ENCODE data around the gene DPYSL3. TPM values are rescaled to one million over a fixed set of nuclear protein-coding genes. Genes with fewer than 3 reads are reported as not detected.

Gene DPYSL3
- total RNA-seq, 1 donor from 2014 or later, result 1.6 TPM

DNA sequence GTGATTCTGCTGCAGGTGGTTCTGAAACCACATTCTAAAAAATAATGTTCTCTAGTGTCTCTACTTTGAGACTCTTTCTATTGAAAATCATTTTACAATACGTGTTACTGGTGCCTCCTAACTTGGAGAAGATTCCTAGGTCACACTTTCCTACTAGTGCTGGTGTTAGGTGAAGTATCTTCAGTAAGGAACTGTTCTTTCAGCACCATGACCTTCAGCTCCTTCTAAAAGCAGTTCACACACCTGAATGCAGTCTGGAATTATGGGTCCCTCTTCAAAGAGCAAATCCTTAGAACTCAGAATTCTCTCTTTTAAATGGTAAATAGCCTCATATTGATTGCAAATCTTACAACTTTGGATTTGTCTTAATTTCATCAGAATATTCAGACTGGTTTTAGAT lies 10.6 kb upstream of the DPYSL3 start:
- H3K4me3 ChIP-seq (ENCODE audit: low read depth, low read length), result no peak overlapping the region

DNA sequence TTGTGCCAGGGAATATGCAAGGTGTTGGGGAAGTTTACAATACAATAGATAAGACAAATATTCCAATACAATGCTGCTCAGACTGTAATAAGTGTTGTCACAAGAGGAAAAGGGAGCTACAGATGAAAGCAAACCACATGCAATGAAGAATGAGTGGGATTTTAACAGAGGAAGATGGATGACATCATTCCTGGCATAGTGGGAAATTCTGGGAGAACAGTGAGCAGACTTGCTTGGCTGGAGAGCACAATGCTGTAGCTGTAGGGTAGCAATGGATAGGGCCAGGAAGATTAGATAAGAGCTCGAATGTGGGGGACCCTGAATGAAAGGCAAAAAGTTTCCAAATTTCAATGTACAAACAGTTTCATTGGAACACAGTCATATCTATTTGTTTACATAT lies 9.5 kb upstream of the DPYSL3 start:
- TF ChIP-seq, protein P1, sequence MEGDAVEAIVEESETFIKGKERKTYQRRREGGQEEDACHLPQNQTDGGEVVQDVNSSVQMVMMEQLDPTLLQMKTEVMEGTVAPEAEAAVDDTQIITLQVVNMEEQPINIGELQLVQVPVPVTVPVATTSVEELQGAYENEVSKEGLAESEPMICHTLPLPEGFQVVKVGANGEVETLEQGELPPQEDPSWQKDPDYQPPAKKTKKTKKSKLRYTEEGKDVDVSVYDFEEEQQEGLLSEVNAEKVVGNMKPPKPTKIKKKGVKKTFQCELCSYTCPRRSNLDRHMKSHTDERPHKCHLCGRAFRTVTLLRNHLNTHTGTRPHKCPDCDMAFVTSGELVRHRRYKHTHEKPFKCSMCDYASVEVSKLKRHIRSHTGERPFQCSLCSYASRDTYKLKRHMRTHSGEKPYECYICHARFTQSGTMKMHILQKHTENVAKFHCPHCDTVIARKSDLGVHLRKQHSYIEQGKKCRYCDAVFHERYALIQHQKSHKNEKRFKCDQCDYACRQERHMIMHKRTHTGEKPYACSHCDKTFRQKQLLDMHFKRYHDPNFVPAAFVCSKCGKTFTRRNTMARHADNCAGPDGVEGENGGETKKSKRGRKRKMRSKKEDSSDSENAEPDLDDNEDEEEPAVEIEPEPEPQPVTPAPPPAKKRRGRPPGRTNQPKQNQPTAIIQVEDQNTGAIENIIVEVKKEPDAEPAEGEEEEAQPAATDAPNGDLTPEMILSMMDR (IDR thresholded peaks at IDR 0.05; ENCODE audit: insufficient read depth, low read length, severe bottlenecking), result no peak
- H3K27me3 ChIP-seq (ENCODE audit: control insufficient read depth, insufficient read depth, low read length), result no peaks in the 10 kb centered on the region
- no peak overlapping the region for H3K4me3 ChIP-seq (ENCODE audit: low read depth, low read length)
- DNase-seq (ENCODE audit: low read depth) (no peak), FAIRE-seq (no peak)
- no peaks in the 10 kb centered on the region for H3K36me3 ChIP-seq (ENCODE audit: control insufficient read depth, insufficient read depth, low read length)

More for the DNA sequence above, 10.6 kb upstream of the DPYSL3 start:
- no peaks in the 10 kb centered on the region for H3K27me3 ChIP-seq (ENCODE audit: control insufficient read depth, insufficient read depth, low read length)
- DNase-seq (ENCODE audit: low read depth) (no peak), FAIRE-seq (no peak)
- TF ChIP-seq, protein P1 (IDR thresholded peaks at IDR 0.05; ENCODE audit: insufficient read depth, low read length, severe bottlenecking), result no peak
- H3K36me3 ChIP-seq (ENCODE audit: control insufficient read depth, insufficient read depth, low read length), result no peaks in the 10 kb centered on the region

DNA sequence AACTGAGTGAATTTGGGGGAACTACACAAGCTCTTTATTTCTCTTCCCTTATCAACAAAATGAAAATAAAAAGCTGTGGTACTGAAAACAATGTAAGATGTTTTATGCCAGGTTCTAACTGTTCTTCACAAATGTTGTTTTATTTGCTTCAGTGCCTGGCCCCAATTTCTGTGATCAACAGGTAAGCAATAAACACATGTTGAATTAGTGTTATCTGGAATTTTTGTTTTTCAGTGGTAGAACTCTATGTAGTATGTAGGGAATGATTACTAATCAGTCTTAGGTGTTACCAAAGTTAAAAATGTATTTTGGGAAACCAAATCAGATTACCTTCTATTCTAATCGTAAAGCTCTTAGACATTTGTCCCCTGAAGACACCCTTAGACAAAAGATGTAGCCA lies 7.5 kb upstream of the DPYSL3 start:
- H3K36me3 ChIP-seq (ENCODE audit: control insufficient read depth, insufficient read depth, low read length), result no peaks in the 10 kb centered on the region
- FAIRE-seq (no peak), DNase-seq (ENCODE audit: low read depth) (no peak)
- H3K4me3 ChIP-seq (ENCODE audit: low read depth, low read length), result no peak overlapping the region
- H3K27me3 ChIP-seq (ENCODE audit: control insufficient read depth, insufficient read depth, low read length), result no peaks in the 10 kb centered on the region
- TF ChIP-seq, protein P1 (IDR thresholded peaks at IDR 0.05; ENCODE audit: insufficient read depth, low read length, severe bottlenecking), result no peak

DNA sequence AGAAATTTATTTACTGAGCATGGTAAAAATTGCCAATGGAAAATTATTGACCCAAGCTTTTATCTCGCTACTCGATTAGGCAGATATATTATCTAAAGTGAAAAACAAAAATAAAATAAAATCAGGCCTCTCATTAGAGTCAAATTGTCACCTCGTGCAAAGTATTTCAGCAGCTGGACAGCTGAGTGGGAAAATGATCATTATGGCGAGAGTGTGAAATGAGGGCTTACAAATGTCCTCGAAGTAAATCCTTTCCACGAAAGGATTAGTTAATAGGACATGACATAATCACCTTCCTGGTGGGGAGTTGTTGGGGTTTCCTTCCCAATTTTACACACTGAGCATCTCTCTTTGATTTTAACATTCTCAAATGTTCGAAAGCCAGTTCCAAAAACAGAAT lies 5.4 kb upstream of the DPYSL3 start:
- Histone ChIP-seq H3K36me3 (ENCODE audit: control insufficient read depth, insufficient read depth, low read length) (no peaks in the 10 kb centered on the region), H3K27me3 (ENCODE audit: control insufficient read depth, insufficient read depth, low read length) (no peaks in the 10 kb centered on the region), H3K4me3 (ENCODE audit: low read depth, low read length) (no peak overlapping the region)
- DNase-seq (ENCODE audit: low read depth) (no peak), FAIRE-seq (no peak)
- TF ChIP-seq, protein P1 (IDR thresholded peaks at IDR 0.05; ENCODE audit: insufficient read depth, low read length, severe bottlenecking), result no peak

DNA sequence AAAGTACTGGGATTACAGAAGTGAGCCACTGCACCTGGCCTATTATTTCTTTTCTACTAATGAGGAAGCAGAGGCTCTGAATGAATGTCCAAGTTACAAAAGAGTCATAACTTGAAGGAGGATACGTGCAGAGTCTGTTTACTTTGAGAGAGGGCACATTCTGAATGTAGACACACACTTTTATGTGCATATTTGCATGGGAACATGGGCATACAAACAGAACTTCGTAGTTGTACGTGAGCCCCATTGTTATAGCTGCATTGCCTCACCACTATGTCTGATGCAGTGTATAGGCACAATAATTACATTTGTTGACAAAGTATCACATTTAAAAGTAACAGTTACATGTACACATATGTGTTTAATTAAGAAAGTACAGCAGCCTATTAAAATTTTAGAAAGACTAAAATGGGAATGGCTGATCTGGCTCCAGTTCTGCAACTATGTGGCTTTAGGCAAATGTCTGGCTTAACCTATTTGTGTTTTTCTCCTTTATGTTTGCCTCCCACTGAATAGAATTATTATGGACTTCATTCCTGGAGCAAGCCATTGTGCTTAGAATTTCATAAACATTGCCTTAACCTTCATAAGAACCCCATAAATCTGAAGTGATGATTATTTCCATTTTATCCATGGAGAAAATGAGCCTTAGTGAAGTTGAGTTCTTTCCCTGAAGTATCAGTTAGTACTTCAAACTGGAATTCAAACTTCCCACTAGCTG lies 3.0 kb upstream of the DPYSL3 start:
- FAIRE-seq (no peak), DNase-seq (ENCODE audit: low read depth) (no peak)
- TF ChIP-seq, protein P1 (IDR thresholded peaks at IDR 0.05; ENCODE audit: insufficient read depth, low read length, severe bottlenecking), result no peak
- no peaks in the 10 kb centered on the region for H3K36me3 ChIP-seq (ENCODE audit: control insufficient read depth, insufficient read depth, low read length)
- H3K27me3 ChIP-seq (ENCODE audit: control insufficient read depth, insufficient read depth, low read length), result no peaks in the 10 kb centered on the region
- H3K4me3 ChIP-seq (ENCODE audit: low read depth, low read length), result no peak overlapping the region

DNA sequence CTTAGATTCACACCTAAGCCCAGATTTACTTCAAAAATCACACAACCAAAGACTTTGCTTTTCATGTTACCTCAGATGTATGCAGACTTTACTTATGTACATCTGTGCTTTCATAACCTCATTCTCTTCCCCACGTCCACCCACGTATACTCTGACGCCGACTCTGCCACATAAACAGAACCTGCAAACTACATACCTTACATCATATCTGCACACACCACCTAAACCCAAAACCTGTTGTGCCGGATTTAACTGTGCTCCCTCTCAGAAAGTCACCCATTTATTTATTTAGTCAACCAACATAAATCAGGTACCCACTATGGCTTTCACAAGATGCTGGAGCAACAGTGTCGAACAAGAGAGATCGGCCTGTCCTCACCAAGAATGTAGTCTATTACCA lies 1.0 kb upstream of the DPYSL3 start:
- H3K36me3 ChIP-seq (ENCODE audit: control insufficient read depth, insufficient read depth, low read length), result no peaks in the 10 kb centered on the region
- DNase-seq (ENCODE audit: low read depth), result peak; percentile 63
- no peak for FAIRE-seq
- no peaks in the 10 kb centered on the region for H3K27me3 ChIP-seq (ENCODE audit: control insufficient read depth, insufficient read depth, low read length)
- H3K4me3 ChIP-seq (ENCODE audit: low read depth, low read length), result no peak overlapping the region
- TF ChIP-seq, protein P1 (IDR thresholded peaks at IDR 0.05; ENCODE audit: insufficient read depth, low read length, severe bottlenecking), result no peak

Measured in bronchial epithelial cell (primary cell).